Measurements from ENCODE around the gene RUNX1.

The RUNX1 gene

DNA sequence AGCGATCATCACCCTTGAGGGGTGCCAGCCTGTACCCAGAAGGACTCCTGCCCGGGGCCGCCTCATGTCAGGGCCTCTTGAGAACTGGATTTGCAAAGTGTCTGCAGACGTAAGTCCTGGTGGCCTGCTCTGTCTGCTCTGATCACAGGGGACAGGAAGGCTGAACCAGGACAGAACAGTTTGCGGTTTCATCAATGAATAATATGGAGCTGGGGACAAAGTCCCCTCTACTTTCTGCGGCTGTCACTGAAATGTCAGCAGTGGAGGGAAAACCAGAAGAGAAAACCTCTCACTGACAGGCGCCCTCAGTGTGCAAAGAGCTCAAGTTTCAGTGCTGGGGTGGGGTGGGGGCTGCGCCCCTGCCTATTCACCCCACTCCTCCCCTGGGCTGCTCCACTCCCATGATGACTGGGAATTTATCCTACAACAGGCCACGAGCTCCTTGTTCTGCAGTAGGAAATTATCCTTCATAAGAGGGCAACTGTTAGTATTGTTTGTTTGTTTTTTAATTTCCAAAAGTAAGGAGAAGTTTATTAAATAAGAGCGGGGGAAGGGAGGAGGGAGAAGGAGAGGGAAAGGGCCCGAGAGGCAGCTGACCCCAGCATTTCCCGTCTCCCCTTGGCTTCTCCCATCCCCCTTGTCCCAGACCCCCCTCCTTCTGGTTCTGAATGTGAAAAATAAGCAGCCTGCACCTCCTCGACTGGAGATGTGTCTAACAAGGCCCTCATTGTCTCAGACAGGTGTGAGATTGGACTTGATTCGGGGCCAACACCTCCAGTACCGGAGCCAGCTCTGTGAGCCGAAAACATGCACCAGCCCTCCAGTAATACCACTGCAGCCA, 231.1 kb downstream of the RUNX1 start:
- no peaks in the 10 kb centered on the region for H3K4me1 ChIP-seq (ENCODE audit: control insufficient read depth in 1 of 2, insufficient read depth in 1 of 2, low read depth in 1 of 2, low read length in 1 of 2)
- no peaks in the 10 kb centered on the region for H3K9me3 ChIP-seq
- TF ChIP-seq, protein P1, sequence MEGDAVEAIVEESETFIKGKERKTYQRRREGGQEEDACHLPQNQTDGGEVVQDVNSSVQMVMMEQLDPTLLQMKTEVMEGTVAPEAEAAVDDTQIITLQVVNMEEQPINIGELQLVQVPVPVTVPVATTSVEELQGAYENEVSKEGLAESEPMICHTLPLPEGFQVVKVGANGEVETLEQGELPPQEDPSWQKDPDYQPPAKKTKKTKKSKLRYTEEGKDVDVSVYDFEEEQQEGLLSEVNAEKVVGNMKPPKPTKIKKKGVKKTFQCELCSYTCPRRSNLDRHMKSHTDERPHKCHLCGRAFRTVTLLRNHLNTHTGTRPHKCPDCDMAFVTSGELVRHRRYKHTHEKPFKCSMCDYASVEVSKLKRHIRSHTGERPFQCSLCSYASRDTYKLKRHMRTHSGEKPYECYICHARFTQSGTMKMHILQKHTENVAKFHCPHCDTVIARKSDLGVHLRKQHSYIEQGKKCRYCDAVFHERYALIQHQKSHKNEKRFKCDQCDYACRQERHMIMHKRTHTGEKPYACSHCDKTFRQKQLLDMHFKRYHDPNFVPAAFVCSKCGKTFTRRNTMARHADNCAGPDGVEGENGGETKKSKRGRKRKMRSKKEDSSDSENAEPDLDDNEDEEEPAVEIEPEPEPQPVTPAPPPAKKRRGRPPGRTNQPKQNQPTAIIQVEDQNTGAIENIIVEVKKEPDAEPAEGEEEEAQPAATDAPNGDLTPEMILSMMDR (IDR thresholded peaks at IDR 0.05): no peak
- no peak overlapping the region for H3K4me3 ChIP-seq (ENCODE audit: low read depth in 1 of 2, low read length in 1 of 2)
- H3K27ac ChIP-seq: no peak overlapping the region
- peaks cover 80% of the 10 kb centered on the region for H3K36me3 ChIP-seq
- H3K27me3 ChIP-seq: no peaks in the 10 kb centered on the region

DNA sequence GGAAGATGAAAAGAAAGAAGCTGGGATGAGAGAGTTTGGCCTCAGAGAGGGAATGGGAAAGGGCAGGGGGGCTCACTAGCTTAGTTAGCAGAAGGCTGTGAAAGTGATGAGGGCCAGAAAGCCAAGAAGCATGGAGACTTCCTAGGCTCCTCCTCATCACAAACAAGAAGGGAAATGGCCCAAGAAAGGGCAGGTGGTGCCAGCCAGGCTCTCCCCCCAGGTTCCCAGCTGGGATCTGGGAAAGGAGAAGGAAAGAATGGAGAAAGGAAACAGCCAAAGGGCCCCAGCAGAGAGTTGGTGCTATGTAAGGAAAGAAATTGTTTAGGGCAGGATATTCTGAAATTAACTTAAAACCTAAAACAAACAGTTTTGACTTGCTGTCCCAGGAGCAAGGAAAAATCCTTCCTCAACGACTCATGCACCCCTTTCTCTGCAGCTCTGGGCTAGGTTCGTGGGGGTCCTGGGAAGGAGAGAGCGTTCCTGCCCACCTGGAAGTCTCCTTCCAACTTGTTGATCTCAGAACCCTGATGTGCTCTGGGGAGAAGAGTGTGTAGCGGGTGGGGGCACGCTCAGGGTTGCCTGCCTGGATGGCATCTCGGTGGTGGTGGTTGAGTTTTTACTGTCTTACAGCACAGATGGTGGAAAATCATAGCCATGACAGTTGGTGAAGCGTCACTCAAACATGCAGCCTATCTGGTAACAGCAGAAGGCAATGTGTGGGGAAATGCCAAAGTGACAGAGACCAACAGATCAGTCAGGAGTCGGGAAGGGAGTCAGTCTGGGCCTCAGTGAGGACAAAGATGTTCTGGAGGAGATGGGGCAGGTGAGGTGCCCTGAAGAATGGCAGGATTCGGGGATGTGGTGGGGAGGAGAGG, 233.0 kb downstream of the RUNX1 start:
- Histone ChIP-seq H3K4me3 (ENCODE audit: low read depth in 1 of 2, low read length in 1 of 2) (no peak overlapping the region), H3K27ac (no peak overlapping the region), H3K27me3 (no peaks in the 10 kb centered on the region), H3K36me3 (peaks cover 74% of the 10 kb centered on the region), H3K9me3 (no peaks in the 10 kb centered on the region), H3K4me1 (ENCODE audit: control insufficient read depth in 1 of 2, insufficient read depth in 1 of 2, low read depth in 1 of 2, low read length in 1 of 2) (no peaks in the 10 kb centered on the region)
- TF ChIP-seq, protein P1 (IDR thresholded peaks at IDR 0.05): no peak

DNA sequence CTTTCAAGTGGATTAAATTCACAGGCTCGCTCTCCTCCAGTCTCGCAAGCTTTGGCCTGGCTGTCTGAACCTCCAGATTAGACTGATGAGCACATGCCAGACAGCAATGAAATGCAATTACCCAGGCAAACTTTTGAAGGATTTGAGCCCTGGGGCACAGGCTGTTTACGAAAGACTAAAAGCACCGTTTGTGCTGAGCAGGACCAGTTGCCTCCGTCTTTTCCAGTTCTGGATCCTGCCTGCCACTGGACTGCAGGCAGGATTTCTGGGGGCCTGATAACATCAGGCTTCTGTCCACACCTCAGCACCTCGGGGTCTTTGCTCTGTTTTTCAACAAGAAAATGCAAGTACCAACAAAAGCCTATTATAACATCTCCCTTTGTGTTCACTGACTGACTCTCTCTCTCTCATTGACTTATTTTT, 234.6 kb downstream of the RUNX1 start:
- H3K27me3 ChIP-seq: no peaks in the 10 kb centered on the region
- H3K4me1 ChIP-seq (ENCODE audit: control insufficient read depth in 1 of 2, insufficient read depth in 1 of 2, low read depth in 1 of 2, low read length in 1 of 2): no peaks in the 10 kb centered on the region
- H3K36me3 ChIP-seq: peaks cover 74% of the 10 kb centered on the region
- H3K4me3 ChIP-seq (ENCODE audit: low read depth in 1 of 2, low read length in 1 of 2): no peak overlapping the region
- H3K27ac ChIP-seq: no peak overlapping the region
- no peaks in the 10 kb centered on the region for H3K9me3 ChIP-seq
- TF ChIP-seq, protein P1 (IDR thresholded peaks at IDR 0.05): no peak

DNA sequence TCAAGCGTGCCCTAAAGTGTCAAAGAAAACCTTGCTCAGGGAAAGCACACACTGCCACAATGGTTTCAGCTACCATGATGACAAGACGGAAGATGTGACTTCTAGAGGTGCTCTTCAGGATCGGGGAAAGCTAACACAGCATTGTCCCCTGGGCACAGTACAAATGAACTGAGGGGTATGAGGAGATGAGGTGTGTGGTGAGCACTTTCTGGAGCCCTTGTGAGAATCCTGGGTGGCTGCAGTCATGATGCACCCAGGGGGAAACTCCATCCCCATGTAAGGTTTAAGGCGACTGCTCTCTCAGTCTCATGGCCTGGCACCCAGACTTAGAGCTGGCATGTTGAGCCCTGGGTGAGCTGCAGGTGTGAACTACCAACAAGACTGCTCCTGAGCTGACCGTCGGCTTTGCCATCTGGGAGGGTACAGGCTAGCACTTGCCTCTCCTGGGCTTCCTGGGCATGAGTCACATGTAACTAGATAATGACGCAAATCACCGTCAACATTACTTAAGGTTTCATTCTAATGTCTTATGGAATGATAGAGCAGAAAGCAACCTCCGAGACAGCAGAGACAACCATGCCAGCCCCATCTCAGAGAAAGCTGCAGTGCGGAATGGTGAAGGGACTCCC, 235.7 kb downstream of the RUNX1 start:
- Histone ChIP-seq H3K36me3 (peaks cover 65% of the 10 kb centered on the region), H3K4me3 (ENCODE audit: low read depth in 1 of 2, low read length in 1 of 2) (no peak overlapping the region), H3K9me3 (no peaks in the 10 kb centered on the region), H3K27me3 (no peaks in the 10 kb centered on the region), H3K27ac (no peak overlapping the region), H3K4me1 (ENCODE audit: control insufficient read depth in 1 of 2, insufficient read depth in 1 of 2, low read depth in 1 of 2, low read length in 1 of 2) (peaks cover 5 to 7% of the 10 kb centered on the region in 2 experiments)
- TF ChIP-seq, protein P1 (IDR thresholded peaks at IDR 0.05): no peak

DNA sequence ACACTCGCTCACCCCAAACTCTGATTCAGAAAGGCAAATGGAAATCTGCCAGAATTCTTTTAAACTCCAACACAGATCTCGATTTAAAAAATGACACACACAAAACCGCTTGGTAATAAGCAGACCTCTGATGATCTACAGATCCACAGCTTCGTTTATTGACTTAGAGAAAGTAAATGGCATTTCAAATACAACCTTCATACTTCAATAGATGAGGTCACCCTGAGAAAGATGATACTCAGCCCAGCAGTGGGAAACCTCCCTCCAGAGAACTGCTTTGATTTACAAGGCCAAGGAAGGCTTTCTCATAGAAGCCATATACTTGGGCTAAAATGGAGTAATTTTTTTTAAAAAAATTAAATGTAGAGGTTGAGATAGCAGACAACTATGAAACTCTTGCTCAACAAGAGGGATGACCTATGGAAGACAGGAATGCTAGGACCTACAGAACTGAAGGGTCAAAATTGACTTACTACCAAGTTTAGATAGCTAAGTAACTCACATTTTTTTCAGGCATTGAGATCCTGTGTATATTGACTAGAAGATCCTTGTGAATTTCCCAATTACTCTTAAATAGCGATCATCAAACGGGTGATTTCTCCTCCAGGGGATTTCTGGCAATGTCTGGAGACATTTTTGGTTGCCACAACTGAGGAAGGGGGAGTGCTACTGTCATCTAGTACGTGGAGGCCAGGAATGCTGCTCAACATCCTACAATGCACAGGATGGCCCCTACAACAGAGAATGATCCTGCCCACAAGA, 236.4 kb downstream of the RUNX1 start:
- TF ChIP-seq, protein P1 (IDR thresholded peaks at IDR 0.05): no peak

More for the DNA sequence above, 236.4 kb downstream of the RUNX1 start:
- H3K9me3 ChIP-seq: no peaks in the 10 kb centered on the region
- H3K36me3 ChIP-seq: peaks cover 58% of the 10 kb centered on the region
- no peak overlapping the region for H3K27ac ChIP-seq
- H3K4me3 ChIP-seq (ENCODE audit: low read depth in 1 of 2, low read length in 1 of 2): no peak overlapping the region
- peaks cover 12 to 13% of the 10 kb centered on the region in 2 experiments for H3K4me1 ChIP-seq (ENCODE audit: control insufficient read depth in 1 of 2, insufficient read depth in 1 of 2, low read depth in 1 of 2, low read length in 1 of 2)
- H3K27me3 ChIP-seq: no peaks in the 10 kb centered on the region
